NCI-H1048 (cell line): Measurements from ENCODE around the gene CAMK2A.

Source experiments
- DNase-seq: peaks from one replicate; lab custom pipeline; 2025; lab: John Stamatoyannopoulos, UW

CAMK2A gene

DNA sequence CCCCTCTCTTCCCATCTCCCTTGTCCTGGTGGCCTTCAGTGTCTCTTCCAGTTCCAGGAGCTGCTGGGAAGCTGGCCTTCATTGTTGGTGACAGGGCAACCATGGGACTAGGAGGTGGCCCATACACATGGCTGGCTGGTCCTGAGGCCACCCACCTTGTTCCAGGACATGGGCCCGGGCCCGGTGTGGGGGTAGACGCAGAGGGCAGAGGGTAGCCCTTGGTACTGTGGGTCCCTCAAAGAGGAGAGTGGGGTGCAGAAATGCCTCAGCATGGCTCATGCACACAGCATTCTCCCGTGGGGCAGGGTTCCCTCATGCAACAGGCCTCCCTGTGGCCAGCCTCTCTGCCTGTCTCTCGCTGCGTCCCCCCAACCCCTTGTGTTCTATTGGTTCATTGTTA lies 78.9 kb downstream of the CAMK2A start:
- no peak for DNase-seq

DNA sequence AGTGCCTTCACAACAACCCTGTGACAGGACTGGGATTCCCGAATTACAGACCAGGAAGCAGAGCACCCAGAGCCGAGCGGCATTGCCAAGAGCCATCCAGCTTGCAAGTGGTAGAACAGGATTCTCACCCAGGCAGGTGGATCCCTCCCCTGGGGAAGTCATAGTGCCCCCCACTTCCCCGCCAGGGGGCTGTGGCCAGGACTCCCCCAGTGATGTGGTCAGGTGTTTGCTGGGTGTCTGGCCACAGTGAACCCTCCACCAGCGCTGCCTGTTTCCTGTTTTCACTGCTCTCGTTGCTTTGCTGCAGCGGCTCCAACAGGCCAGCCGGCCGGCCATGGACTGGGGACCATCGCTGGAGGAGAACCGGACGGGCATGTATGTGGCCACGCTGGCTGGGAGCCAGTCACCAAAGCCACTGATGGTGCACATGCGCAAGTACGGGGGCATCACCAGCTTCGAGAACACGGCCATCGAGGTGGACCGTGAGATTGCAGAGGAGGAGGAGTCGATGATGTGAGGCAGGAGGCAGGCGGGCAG lies 80.4 kb downstream of the CAMK2A start:
- no peak for DNase-seq

DNA sequence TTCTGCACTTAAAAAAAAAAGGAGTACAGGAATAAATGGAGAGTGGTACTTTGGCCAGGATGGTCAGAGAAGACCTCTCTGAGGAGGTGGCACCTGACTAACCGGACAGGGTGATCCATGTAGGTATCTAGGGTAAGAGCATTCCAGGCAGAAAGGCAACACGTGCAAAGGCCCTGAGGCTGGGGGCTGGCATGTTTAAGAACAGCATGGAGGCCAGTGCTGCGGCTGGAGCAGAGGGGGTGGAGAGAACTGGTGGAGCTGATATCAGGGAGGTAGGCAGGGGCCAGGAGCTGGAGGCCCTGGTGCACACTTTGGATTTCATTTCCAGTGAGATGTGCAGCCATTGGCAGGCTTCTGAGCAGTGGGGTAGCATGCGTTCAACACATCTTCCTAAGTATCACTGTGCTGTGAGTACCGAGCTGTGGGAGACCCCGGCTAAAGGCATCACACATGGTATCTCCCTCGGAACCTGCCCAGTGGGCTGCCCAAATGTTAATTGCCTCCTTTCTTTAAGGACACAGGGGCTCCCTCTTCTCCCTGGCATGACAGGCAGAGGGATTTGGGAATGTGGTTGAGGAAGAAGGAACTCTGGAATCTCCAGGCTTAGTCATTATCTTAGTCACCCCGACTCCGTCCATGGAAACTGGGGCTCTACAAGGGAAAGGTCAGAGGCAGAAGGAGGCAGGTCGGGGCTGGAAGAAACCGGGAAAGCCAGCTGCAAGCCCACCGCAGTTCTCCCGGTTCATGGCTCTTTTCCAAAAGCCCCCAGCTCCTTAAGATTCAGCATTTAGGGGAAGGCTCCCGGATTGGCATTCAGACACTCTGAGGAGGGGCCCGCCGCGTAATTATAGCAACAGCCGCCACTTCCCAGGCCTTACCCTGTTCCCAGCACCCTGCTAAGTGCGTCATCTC lies 81.1 kb downstream of the CAMK2A start:
- DNase-seq, result no peak

DNA sequence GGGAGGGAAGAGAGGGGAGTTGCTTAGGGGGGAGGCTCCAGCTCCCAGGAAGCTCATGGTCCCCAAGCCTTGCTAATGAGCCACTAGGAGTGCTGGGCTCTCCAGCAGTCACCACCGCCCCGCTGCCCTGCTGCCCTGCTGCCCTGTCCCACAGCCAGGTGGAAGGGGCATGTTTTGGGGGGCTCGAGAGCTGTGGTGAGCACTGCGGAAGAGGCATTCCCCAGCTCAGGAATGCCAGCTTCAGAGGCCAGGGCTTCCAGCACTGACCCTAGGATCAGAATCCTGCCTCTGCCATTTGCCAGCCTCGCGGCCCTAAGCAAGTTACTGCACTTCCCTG lies 82.8 kb downstream of the CAMK2A start:
- no peak for DNase-seq

DNA sequence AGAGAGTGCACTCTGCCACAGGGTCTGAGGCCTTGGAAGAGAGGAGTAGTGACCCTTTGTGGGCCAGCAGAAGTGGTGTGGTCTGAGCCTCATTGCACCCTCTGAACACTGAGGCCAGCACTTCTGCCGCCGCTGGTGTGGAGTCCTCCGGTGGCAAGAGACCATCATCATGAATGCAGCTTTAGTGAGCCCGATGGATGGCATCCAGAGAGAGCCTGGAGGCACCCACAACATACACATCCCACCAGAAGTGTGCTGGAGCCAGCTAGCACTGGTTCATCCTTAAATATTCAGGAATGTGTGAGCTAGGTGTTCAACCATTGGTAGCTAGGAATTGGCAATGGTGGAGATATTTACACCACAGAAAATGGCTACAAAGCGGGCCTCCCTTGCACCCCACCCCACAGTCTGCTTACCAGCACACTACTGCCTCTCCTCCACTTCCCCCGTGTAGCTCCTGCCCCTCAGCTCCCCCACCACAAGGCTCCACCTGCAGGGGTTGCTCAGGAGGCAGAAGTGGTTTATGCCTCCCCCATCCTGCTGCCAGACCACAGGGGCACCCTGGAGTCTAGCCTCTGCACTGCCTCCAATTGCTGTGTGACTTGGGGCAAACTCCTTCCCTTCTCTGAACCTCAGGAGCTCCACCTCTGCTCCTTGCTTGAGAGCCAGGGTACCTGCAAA lies 83.3 kb downstream of the CAMK2A start:
- no peak for DNase-seq

DNA sequence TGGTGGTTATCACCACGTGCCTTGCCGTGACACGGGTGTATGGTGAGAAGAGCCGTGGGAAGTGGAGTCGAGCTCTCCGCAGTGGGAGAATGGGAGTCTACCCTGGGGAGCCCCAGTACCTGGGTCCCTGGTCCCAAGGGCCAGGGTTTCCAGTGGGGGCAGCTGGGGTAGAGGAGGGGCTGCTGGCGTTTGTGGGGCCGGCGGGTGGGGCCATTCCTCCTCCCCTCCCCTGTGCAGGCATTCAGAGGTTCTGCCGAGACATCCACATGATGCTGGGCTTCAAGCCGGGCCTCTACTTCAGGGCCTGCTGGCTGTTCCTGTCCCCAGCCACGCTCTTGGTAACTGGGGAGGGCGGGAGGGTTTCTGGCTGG lies 85.0 kb downstream of the CAMK2A start:
- DNase-seq, result no peak

DNA sequence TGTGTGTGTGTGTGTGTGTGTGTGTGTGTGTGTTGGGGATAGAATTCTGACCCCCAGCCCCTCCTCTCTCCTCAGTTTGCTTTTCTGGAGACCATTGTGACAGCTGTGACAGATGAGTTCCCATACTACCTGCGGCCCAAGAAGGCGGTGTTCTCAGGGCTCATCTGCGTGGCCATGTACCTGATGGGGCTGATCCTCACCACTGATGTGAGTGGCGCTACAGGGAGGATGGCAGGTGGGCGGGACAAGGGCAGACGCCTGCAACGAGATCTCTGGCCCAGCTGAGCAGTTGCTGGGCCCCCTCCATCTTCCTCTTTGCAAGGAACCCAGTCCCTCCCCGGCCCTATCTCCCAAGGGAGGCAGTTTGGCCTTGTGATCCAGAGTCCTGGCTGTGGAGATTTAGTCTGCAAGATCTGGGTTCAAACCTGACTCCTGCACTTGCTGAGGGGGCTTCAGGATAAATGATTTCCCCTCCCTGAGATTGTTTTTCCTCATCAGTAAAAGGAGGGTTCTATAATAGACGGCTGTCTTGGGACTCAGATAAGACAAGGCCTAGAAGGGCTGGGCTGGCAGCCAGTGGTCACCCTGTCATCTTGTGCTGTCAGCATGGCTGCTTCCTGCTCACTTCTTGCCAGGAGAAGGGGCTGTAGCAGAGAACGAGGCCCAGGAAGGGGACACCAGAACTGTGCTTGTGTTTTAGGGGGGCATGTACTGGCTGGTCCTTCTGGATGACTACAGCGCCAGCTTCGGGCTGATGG lies 85.6 kb downstream of the CAMK2A start:
- DNase-seq, result no peak

DNA sequence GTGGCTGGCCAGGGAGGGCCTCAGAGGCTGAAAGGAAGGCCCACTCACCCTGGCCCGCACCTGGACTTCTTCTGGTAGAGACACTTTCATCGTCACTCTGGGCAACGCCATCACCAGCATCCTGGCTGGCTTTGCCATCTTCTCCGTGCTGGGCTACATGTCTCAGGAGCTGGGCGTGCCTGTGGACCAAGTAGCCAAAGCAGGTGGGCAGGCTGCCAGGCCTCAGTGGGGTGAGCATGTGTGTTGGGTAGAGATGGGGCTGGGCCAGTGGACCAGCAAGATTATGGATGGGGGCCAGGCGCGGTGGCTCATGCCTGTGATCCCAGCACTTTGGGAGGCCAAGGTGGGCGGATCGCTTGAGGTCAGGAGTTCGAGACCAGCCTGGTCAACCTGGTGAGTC lies 87.1 kb downstream of the CAMK2A start:
- DNase-seq, result no peak

DNA sequence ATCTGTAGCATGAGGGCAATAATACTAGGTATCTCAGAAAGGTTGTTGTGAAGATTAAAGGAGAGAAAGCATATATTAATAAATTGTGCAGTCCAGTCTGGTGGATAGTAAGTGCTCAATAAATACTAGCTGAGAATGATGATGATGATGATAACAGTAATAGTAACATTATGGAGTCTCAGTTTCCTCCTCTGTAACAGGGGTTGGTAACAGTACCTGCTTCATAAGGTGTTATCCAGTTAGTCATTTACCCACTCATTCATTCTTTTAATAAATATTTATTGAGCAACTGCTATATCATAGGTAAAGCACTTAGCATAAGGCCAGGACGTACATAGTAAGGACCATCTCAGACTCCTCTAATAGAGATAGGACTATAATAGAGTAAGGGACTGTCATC lies 92.1 kb downstream of the CAMK2A start:
- no peak for DNase-seq

DNA sequence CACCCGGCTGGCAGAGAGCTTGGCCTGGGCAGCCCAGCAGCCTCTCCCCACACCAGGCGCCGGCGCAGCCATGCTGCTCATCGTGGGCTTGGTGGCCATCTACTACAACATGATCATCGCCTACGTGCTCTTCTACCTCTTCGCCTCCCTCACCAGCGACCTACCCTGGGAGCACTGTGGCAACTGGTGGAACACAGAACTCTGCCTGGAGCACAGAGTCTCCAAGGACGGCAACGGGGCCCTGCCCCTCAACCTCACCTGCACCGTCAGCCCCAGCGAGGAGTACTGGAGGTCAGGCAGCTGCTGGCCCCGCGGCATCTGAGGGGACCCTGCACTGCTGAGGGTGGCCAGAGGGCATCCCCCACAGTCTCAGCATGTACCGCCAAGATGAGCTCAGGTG lies 92.6 kb downstream of the CAMK2A start:
- no peak for DNase-seq

DNA sequence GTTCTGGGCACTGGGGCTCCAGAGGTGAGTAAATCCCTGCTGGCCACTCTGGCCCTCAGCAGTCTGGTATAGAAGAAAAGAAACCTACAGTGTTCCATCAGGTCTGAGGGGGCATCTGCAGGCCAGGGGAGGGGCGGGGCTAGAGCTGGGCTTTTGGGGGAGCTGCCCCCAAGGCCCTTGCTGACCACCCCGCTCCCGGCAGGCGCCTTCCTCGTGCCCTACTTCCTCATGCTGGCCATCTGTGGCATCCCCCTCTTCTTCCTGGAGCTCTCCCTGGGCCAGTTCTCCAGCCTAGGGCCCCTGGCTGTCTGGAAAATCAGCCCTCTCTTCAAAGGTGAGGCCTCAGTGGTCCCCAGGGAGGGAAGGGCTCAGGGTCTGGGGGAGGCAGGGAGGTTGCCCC lies 93.1 kb downstream of the CAMK2A start:
- no peak for DNase-seq

DNA sequence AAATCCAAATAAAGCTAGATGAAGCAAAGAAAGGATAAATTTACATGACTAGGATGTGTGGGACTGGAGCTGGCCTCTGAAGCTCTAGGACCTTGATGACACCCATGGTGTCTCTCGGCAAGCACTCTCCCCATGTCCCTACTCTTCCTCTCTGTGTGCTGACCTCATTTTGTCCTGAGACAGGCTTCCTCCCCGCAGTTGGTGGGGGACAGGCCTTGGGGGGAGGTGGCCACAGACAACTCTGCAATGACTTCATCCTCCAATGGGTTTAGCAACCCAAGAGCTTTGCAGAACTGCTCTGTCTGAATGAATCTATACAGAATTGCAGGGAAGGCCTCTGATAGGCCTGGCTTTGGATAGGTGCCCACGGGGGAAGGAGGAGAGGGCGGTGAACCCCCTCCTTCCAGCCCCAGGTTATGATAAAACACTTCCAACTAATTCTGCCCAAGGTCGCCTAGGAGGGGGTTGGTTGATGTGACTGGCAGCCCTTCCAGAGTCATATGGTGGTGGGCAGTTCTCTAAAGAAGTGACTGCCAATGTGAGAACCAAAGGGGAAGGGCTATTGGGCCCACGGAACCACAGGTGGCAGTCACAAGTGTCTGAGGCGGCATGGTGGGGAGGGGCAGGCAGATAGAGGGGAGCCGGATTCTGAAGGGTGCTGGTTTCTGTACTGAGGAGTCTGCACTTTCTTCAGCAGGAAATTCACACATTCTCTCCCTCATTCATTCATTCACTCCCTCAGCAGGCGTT lies 93.7 kb downstream of the CAMK2A start:
- no peak for DNase-seq

DNA sequence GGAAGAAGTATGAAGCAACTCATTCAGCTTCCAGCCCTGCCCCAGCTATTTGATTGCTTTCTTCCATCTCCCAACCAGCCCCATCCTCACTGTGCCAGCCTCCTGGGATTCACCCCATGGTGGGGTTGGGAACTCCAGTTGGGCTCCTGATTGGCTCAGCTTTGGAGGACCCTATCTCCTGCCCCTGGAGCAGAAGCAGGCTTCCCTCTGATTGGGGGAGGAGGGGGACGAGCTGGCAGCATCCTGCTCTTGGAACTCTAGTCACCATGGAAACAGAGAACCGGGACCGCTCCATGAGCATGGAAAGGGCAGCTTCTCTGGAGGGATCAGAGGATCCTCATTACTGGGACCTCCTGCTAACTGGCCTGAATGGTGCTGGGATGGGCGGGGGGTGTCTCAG lies 97.1 kb downstream of the CAMK2A start:
- no peak for DNase-seq

DNA sequence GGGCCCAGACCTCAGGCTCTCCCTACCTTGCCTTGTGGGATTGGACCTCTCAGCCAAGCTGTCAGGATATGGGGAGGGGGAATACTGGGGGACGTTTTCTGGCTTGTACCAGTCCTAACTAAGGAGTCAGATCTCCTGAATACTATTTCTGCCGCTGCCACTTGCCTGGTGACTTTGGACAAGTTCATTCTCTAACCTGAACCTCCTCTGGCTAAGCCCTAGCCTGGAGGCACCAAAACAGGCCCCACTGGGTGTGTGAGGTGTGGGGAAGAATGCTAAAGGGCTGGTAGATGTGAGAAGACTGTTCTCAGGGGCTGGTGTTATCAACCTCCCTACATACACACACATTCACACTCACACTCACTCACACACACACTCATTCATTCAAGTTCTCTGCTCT lies 98.6 kb downstream of the CAMK2A start:
- DNase-seq, result no peak

DNA sequence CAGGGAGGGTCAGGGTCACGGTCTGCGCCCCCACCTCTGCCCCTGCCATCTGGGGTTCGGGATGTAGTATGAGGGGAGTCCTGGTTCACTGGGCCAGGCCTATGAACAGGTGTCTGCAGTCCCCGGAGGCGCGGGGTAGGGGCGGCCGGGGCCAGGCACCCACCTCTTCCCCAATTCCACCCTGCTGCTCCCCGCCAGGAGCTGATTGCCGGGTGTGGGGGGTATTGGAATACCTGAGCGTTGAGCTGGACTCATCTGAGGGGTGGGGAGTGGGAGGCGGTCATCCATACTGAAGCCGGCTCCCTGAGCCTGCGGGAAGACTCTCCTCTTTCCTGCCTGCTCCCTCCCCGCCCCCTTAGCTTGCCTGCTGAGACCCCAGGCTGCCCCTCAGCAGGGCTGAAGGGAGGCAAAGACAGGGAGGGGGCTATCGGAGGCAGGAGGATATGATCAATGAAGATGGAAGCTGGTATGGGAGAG lies 99.0 kb downstream of the CAMK2A start:
- no peak for DNase-seq

DNA sequence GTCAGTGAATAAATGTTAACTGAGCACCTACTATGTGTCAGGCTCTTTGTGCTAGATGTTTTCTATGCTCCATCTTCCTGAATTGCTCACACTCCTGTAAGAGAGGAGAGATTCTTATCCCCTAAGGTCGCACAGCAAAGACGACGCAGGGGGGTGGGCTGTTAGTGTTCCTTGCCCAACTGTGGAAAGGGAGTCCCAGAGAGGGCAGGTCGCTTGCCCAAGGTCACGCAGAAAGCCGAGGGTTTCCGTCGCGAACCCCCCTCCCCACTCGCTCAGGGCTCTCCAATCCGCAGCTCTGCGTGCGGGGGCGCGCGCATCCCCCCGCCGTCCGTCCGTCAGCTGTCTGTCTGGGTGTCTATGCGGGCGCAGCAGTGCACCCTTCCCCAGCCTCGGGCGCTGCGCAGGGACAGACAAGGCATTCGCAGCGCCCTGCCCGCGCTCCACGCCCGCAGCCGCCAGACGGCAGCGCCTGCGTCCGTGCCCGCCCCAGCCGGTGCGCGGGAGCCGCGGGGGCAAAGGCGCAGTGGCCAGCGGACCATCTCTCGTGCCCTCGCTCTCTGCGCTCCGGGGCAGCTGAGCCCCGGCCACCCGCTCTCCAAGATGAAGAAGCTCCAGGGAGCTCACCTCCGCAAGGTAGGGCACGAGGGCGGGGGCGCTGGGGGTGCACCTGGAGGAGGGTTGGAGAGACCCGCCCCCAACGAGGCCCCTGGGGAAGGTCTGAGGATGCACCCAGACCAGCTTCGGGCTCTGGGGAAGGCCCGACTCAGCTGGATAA lies 99.7 kb downstream of the CAMK2A start, which contains the start of gene SLC6A7:
TSS of gene SLC6A7 (plus strand) at position 335 of the 775 bp plus-strand sequence. CDS start at position 601, 266 bp downstream.
- no peak for DNase-seq

DNA sequence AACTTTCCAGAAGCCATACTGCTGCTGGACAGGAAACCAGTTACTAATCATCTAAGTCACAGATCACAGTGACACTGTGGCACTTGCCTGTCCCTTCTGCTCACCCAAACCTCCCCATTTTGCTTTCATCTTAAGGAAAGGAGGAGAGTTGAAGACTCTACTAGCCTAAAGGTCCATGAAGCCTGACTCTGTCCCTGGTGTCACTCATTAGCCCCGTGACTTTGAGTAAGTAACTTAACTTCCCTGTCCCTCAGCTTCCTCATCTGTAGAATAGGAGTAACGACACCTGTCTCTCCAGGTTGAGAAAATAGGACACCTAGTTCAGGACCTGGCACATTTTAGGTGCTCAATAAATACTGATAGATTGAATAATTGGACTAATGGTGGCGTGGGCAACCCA lies 100.2 kb downstream of the CAMK2A start:
- DNase-seq, result no peak

DNA sequence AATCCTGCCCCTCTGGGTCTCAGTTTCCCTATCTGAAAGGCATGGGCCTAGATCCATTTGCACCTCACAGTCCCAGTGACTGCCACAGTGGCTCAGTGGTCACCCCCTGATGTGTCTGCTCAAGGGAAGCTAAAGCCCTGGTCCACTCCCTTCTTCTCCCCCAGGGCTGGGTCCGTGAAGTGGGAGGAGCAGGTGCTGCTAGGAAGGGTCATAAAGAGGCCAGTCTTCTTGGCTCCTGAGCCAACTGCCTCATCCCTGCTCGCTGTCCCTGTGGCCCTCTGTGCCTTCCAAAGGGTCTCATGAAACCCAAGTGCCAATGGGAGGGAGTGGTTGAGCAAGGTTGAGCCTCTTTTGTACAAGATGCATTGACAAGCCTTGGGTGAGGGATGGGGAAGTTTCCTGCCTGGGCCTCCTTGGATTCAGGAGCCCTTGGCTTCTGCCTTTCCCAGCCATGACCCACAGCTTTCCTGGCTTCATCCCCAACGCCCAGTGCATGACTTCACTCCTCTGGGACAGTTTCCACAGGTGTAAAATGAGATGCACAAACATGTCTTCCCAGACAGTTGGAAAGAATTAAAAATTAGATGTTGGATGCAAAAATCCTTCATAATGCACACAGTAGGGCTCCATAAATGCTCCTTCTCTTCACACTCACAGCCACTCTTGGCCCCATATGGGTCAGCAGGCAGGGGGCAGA lies 101.3 kb downstream of the CAMK2A start:
- DNase-seq, result no peak

DNA sequence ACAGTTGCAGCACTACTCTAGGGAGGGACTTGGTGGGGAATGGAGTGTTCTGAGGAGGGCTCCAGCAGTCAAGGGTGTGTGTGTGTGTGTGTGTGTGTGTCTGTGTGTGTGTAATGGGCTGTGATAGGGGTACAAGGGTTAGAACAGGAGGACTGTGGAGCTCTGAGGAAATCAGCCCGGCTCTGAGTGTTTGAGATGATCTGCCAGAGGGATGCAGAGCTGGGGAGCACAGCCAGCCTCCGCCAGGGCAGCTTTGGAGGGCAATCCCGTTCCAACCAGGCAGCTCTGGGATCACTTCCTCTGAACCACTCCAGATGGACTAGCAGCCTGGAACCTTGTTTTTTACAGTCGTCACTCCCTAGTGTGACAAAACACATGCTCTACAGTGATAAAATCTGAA lies 102.7 kb downstream of the CAMK2A start:
- no peak for DNase-seq

DNA sequence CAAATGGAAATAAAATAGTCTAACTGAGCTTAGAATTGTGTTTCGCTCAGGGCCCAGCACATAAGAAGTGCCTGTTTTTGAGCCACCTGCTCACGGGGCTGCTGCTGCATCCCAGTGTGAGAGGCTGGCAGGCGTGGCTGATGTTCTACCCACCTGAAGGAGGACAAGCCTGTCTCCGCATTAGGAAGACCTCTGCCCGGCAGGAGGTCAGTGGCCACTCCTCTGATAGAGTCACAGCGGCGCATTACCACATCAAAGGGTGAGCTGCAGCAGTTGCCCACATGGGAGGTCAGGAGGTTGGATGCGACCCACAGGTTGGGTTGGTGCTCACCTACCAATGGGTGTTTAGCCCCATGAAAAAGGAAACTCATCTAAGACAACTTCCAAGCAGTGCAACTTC lies 103.4 kb downstream of the CAMK2A start:
- no peak for DNase-seq
